HepG2 (cell line): ENCODE measurements around the gene ANKS1B. TPM values are rescaled to one million over a fixed set of nuclear protein-coding genes. Genes with fewer than 3 reads are reported as not detected.

Source experiments
- ATAC-seq: fragments of 200-7000 bp; cut with Tn5 transposase; 3 replicates; pipeline ENCODE4 v1.9.1; 2020; ENCODE audit warnings: mild to moderate bottlenecking, moderate library complexity
- BruUV-seq: library from RNA; stranded (reverse); fragments of 400-500 nt; replicated peaks from 2 replicates; lab custom pipeline; 2021; lab: Mats Ljungman, UMichigan
- CTCF ChIA-PET: fragments of 300-600 bp; formaldehyde crosslinking; extraction: SDS; loops from one replicate; lab custom pipeline; 2021; ENCODE audit warnings: low total read pairs, inconsistent platforms, low intra/inter-chr PET ratio; lab: Yijun Ruan, JAX
- POLR2A ChIA-PET: fragments of 350-600 bp; sonication (Branson Sonifier 250); formaldehyde crosslinking; loops from one replicate; lab custom pipeline; 2020; ENCODE audit warnings: antibody characterized with exemption, inconsistent platforms; lab: Yijun Ruan, JAX
- DNase-seq: peaks from one replicate; pipeline ENCODE4 v3.0.0-alpha.2; 2015; ENCODE audit warnings: low spot score
- FAIRE-seq: peaks from 3 replicates; lab custom pipeline; 2011; peaks lifted over from hg19 to GRCh38; lab: Jason Lieb, UNC
- H2AFZ ChIP-seq: one replicate; pipeline ENCODE4 v1.6.1; 2011; ENCODE audit warnings: low read length, inconsistent platforms
- H3K27ac ChIP-seq: fragments of 300-600 bp; 3 replicates; pipeline ENCODE4 v1.8.0; 2011; ENCODE audit warnings: mixed run types, mild to moderate bottlenecking, mixed read lengths, low read length, inconsistent platforms; ENCODE audit not compliant: insufficient read depth; ENCODE audit errors: extremely low read length
- H3K27me3 ChIP-seq, 2 experiments: fragments of 200-600 bp in 1 of 2; 2 replicates in 1 of 2; 3 replicates in 1 of 2; pipeline versions ENCODE4 v1.6.0 to v1.8.0; 2011; ENCODE audit warnings: low read length in 2 of 2, mild to moderate bottlenecking in 2 of 2, moderate library complexity in 2 of 2, inconsistent platforms in 1 of 2; ENCODE audit not compliant: insufficient read depth in 2 of 2, control insufficient read depth in 1 of 2
- H3K36me3 ChIP-seq, 2 experiments: fragments of 200-600 bp in 1 of 2; replicated peaks in 1 of 2; 2 replicates in 1 of 2; 3 replicates in 1 of 2; pipeline versions ENCODE4 v1.5.1 to v1.8.0; 2011; ENCODE audit warnings: low read length in 2 of 2, inconsistent platforms in 1 of 2; ENCODE audit not compliant: insufficient read depth in 2 of 2, control insufficient read depth in 1 of 2
- H3K4me1 ChIP-seq: 2 replicates; pipeline ENCODE4 v1.5.1; 2012; ENCODE audit warnings: low read length, inconsistent platforms; ENCODE audit not compliant: insufficient read depth
- H3K4me2 ChIP-seq: 2 replicates; pipeline ENCODE4 v1.6.0; 2011; ENCODE audit warnings: low read depth, low read length, inconsistent platforms
- H3K4me3 ChIP-seq, 3 experiments: fragments of 200-600 bp in 1 of 3; sonication (generic), shearing (Covaris generic) in 1 of 3; replicated peaks in 1 of 3; 2 replicates each; pipeline ENCODE4 v1.5.1; 2011 to 2016; ENCODE audit warnings: low read length in 3 of 3, inconsistent platforms in 2 of 3, low read depth in 2 of 3, mild to moderate bottlenecking in 2 of 3, control low read depth in 1 of 3, mixed read lengths in 1 of 3; ENCODE audit not compliant: insufficient read depth in 1 of 3
- H3K79me2 ChIP-seq: one replicate; pipeline ENCODE4 v1.6.1; 2011; ENCODE audit warnings: low read length, inconsistent platforms; ENCODE audit not compliant: insufficient read depth
- H3K9ac ChIP-seq: 2 replicates; pipeline ENCODE4 v1.6.0; 2011; ENCODE audit warnings: mild to moderate bottlenecking, low read depth, low read length, inconsistent platforms; ENCODE audit not compliant: insufficient read depth
- H3K9me3 ChIP-seq: 2 replicates; pipeline ENCODE4 v1.5.1; 2012; ENCODE audit warnings: mild to moderate bottlenecking, low read length
- H4K20me1 ChIP-seq: 2 replicates; pipeline ENCODE4 v1.6.0; 2011; ENCODE audit warnings: inconsistent platforms, mild to moderate bottlenecking, low read length, moderate library complexity; ENCODE audit not compliant: insufficient read depth
- AKNA ChIP-seq: sonication (generic); formaldehyde crosslinking; IDR thresholded peaks from 2 replicates; pipeline ENCODE4 v1.4.0; 2020; ENCODE audit warnings: missing genetic modification reagents, borderline replicate concordance
- HMG20A ChIP-seq: IDR thresholded peaks from 2 replicates; pipeline ENCODE4 v1.6.1; 2016; ENCODE audit warnings: borderline replicate concordance
- JUND ChIP-seq: sonication (generic); formaldehyde crosslinking; IDR thresholded peaks from 2 replicates; pipeline ENCODE4 v1.8.0; 2022; ENCODE audit warnings: mild to moderate bottlenecking, missing genetic modification reagents
- MAZ ChIP-seq, 2 experiments: sonication (generic) in 1 of 2; formaldehyde crosslinking in 1 of 2; IDR thresholded peaks; 2 replicates each; pipeline versions ENCODE4 v1.5.0 to v1.6.1; 2012 to 2020; ENCODE audit warnings: low read depth in 2 of 2, mild to moderate bottlenecking in 2 of 2, borderline replicate concordance in 1 of 2, improper control_type of control experiment in 1 of 2, low read length in 1 of 2, missing genetic modification reagents in 1 of 2, moderate library complexity in 1 of 2
- MTERF4 ChIP-seq: sonication (generic); formaldehyde crosslinking; IDR thresholded peaks from 2 replicates; pipeline ENCODE4 v1.8.0; 2023; ENCODE audit warnings: mild to moderate bottlenecking, missing genetic modification reagents
- SP5 ChIP-seq: IDR thresholded peaks from 2 replicates; pipeline ENCODE4 v1.6.1; 2016; ENCODE audit warnings: low read depth, borderline replicate concordance
- ZNF24 ChIP-seq: fragments of 450-650 bp; IDR thresholded peaks from 2 replicates; pipeline ENCODE4 v1.6.1; 2017; ENCODE audit warnings: antibody characterized with exemption, mild to moderate bottlenecking
- ZNF569 ChIP-seq: sonication (generic); formaldehyde crosslinking; IDR thresholded peaks from 2 replicates; pipeline ENCODE4 v1.5.0; 2020; ENCODE audit warnings: mild to moderate bottlenecking, missing genetic modification reagents, moderate library complexity, borderline replicate concordance
- in situ Hi-C: cut with HindIII; loops from 2 replicates; pipeline ENCODE4 v1.10.0; 2017; ENCODE audit warnings: low pct_unique_long_range_greater_than_20kb; ENCODE audit not compliant: extremely low pct_ligation_motif_present
- intact Hi-C: fragments of 100-400 bp; cut with micrococcal nuclease; formaldehyde crosslinking; loops from one replicate; pipeline ENCODE4 v1.10.0; 2022; ENCODE audit not compliant: unreplicated experiment
- polyA plus RNA-seq, 8 experiments: library from polyadenylated mRNA; depleted of rRNA in 3 of 8; stranded (reverse) in 7 of 8; unstranded in 1 of 8; fragments of >200 nt; fragmentation: Illumina TruSeq in 4 of 8; extraction: Trizol in 4 of 8; gene quantifications; 2 replicates each; pipeline versions ENCODE4 v1.2.1 to v1.2.3, GENCODE V29; 2011 to 2016; ENCODE audit warnings: low read depth in 4 of 8, missing spikeins in 1 of 8, mixed read lengths in 1 of 8; ENCODE audit not compliant: insufficient read depth in 1 of 8
- total RNA-seq, 5 experiments: library from RNA; depleted of rRNA; stranded (reverse); fragments of >200 nt; fragmentation: Illumina TruSeq; extraction: Trizol; gene quantifications; 2 replicates each; pipeline ENCODE4 v1.2.3, GENCODE V29; 2016; ENCODE audit warnings: low read depth in 1 of 5
- TF ChIP-seq, protein P1 (sequence below): sonication (generic); formaldehyde crosslinking; IDR thresholded peaks from 2 replicates; pipeline ENCODE4 v1.4.0; 2020; ENCODE audit warnings: missing genetic modification reagents
- TF ChIP-seq, protein P2 (sequence below): sonication (generic); formaldehyde crosslinking; IDR thresholded peaks from 2 replicates; pipeline ENCODE4 v1.5.0; 2020; ENCODE audit warnings: mild to moderate bottlenecking, missing genetic modification reagents
- TF ChIP-seq, protein P3 (sequence below): sonication (generic); formaldehyde crosslinking; IDR thresholded peaks from 2 replicates; pipeline ENCODE4 v1.5.0; 2020; ENCODE audit warnings: missing genetic modification reagents

ANKS1B gene
- total and polyA plus RNA-seq, 2 of the 13 experiments (the other 11 are each of a cell fraction or from before 2014, with no cell fraction given) = 0.15 TPM; not detected in 1

GRCh38 chr12:99036566-99036965 lies 948.2 kb downstream of the ANKS1B start:
- ChIA-PET POLR2A (no interaction called here), CTCF (no interaction called here)
- Histone ChIP-seq H3K27me3 (peaks cover 0 to 2% of the 10 kb centered on the region in 2 experiments; a peak in 1 of 5 replicates), H3K36me3 (no peaks in the 10 kb centered on the region), H3K4me2 (no peak overlapping the region), H3K4me1 (no peaks in the 10 kb centered on the region), H4K20me1 (no peaks in the 10 kb centered on the region), H3K27ac (no peak overlapping the region), H2AFZ (no peak overlapping the region), H3K79me2 (no peaks in the 10 kb centered on the region), H3K9me3 (no peaks in the 10 kb centered on the region), H3K9ac (no peak overlapping the region), H3K4me3 (no peak overlapping the region)
- in situ Hi-C loops (loop anchor here (25.0 kb wide), 1 partner anchor 726 kb away; no protein-coding TSS in a partner anchor), intact Hi-C loops (no loop called here)
- no peak for DNase-seq
- no TSS peak for BruUV-seq
- no peak for FAIRE-seq
- no peak for ATAC-seq
- TF ChIP-seq MTERF4 (CRISPR knock-in tag) (no peak), ZNF569 (CRISPR knock-in tag) (no peak), SP5 (CRISPR knock-in tag) (no peak), MAZ (IDR thresholded peaks at IDR 0.05; ENCODE audit: borderline replicate concordance, low read depth, low read length) (no peak), MAZ (CRISPR knock-in tag; IDR thresholded peaks at IDR 0.05; ENCODE audit: low read depth) (no peak), ZNF24 (no peak), AKNA (CRISPR knock-in tag) (no peak), HMG20A (CRISPR knock-in tag) (no peak), JUND (CRISPR knock-in tag) (no peak)
- TF ChIP-seq, protein P1, sequence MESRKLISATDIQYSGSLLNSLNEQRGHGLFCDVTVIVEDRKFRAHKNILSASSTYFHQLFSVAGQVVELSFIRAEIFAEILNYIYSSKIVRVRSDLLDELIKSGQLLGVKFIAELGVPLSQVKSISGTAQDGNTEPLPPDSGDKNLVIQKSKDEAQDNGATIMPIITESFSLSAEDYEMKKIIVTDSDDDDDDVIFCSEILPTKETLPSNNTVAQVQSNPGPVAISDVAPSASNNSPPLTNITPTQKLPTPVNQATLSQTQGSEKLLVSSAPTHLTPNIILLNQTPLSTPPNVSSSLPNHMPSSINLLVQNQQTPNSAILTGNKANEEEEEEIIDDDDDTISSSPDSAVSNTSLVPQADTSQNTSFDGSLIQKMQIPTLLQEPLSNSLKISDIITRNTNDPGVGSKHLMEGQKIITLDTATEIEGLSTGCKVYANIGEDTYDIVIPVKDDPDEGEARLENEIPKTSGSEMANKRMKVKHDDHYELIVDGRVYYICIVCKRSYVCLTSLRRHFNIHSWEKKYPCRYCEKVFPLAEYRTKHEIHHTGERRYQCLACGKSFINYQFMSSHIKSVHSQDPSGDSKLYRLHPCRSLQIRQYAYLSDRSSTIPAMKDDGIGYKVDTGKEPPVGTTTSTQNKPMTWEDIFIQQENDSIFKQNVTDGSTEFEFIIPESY (CRISPR knock-in tag) = no peak
- TF ChIP-seq, protein P2, sequence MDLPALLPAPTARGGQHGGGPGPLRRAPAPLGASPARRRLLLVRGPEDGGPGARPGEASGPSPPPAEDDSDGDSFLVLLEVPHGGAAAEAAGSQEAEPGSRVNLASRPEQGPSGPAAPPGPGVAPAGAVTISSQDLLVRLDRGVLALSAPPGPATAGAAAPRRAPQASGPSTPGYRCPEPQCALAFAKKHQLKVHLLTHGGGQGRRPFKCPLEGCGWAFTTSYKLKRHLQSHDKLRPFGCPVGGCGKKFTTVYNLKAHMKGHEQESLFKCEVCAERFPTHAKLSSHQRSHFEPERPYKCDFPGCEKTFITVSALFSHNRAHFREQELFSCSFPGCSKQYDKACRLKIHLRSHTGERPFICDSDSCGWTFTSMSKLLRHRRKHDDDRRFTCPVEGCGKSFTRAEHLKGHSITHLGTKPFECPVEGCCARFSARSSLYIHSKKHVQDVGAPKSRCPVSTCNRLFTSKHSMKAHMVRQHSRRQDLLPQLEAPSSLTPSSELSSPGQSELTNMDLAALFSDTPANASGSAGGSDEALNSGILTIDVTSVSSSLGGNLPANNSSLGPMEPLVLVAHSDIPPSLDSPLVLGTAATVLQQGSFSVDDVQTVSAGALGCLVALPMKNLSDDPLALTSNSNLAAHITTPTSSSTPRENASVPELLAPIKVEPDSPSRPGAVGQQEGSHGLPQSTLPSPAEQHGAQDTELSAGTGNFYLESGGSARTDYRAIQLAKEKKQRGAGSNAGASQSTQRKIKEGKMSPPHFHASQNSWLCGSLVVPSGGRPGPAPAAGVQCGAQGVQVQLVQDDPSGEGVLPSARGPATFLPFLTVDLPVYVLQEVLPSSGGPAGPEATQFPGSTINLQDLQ = no peak
- TF ChIP-seq, protein P3, sequence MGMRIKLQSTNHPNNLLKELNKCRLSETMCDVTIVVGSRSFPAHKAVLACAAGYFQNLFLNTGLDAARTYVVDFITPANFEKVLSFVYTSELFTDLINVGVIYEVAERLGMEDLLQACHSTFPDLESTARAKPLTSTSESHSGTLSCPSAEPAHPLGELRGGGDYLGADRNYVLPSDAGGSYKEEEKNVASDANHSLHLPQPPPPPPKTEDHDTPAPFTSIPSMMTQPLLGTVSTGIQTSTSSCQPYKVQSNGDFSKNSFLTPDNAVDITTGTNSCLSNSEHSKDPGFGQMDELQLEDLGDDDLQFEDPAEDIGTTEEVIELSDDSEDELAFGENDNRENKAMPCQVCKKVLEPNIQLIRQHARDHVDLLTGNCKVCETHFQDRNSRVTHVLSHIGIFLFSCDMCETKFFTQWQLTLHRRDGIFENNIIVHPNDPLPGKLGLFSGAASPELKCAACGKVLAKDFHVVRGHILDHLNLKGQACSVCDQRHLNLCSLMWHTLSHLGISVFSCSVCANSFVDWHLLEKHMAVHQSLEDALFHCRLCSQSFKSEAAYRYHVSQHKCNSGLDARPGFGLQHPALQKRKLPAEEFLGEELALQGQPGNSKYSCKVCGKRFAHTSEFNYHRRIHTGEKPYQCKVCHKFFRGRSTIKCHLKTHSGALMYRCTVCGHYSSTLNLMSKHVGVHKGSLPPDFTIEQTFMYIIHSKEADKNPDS (CRISPR knock-in tag) = no peak
